K562 (cell line): ENCODE data around the gene PRPF8. TPM values are rescaled to one million over a fixed set of nuclear protein-coding genes. Genes with fewer than 3 reads are reported as not detected.

ENCODE experiments used
- CUX1 ChIP-seq: fragments of 200-800 bp; sonication (Bioruptor generic); IDR thresholded peaks from 2 replicates; pipeline ENCODE4 v1.6.1; 2016; ENCODE audit warnings: missing genetic modification characterization, missing compliant biosample characterization
- GTF2E2 ChIP-seq: fragments of 200-800 bp; sonication (Bioruptor generic); IDR thresholded peaks from 2 replicates; pipeline ENCODE4 v1.6.1; 2016; ENCODE audit warnings: missing genetic modification characterization, missing compliant biosample characterization
- HNRNPLL ChIP-seq: fragments of 200-400 bp; formaldehyde crosslinking; IDR thresholded peaks from 2 replicates; pipeline ENCODE4 v1.6.1; 2017; ENCODE audit warnings: low read length, low read depth, mild to moderate bottlenecking; ENCODE audit not compliant: poor library complexity, severe bottlenecking
- NFIC ChIP-seq: fragments of 450-650 bp; IDR thresholded peaks from 2 replicates; pipeline ENCODE4 v1.6.1; 2017; ENCODE audit warnings: mild to moderate bottlenecking, inconsistent platforms
- ZBTB11 ChIP-seq, 3 experiments: fragments of 200-800 bp in 1 of 3; fragments of 250-450 bp in 1 of 3; fragments of 450-650 bp in 1 of 3; sonication (Bioruptor Pico) in 1 of 3; sonication (Bioruptor generic) in 1 of 3; formaldehyde crosslinking in 1 of 3; IDR thresholded peaks; 2 replicates each; pipeline versions ENCODE4 v1.6.1 to v1.8.0; 2016 to 2022; ENCODE audit warnings: mild to moderate bottlenecking in 2 of 3, missing genetic modification characterization in 2 of 3, missing compliant biosample characterization in 1 of 3, moderate library complexity in 1 of 3
- ZNF407 ChIP-seq: fragments of 450-650 bp; IDR thresholded peaks from 2 replicates; pipeline ENCODE4 v1.6.1; 2016; ENCODE audit warnings: low read depth
- ZNF561 ChIP-seq: fragments of 450-650 bp; formaldehyde crosslinking; conservative IDR thresholded peaks from 2 replicates; pipeline ENCODE4 v1.4.0; 2020; ENCODE audit warnings: mild to moderate bottlenecking, moderate library complexity
- polyA plus RNA-seq, 8 experiments: library from polyadenylated mRNA; depleted of rRNA in 4 of 8; stranded (reverse) in 5 of 8; unstranded in 3 of 8; fragments of >200 nt; fragmentation: Nextera tagmentation in 2 of 8; fragmentation: Illumina TruSeq in 1 of 8; extraction: Ambion mirVana in 2 of 8; extraction: Trizol in 1 of 8; gene quantifications; 2 replicates each; pipeline versions ENCODE4 v1.2.1 to v1.2.3, GENCODE V29; 2011 to 2014; ENCODE audit warnings: inconsistent platforms in 1 of 8, missing spikeins in 1 of 8
- total RNA-seq, 7 experiments: library from RNA; depleted of rRNA in 6 of 7; stranded (reverse); fragments of >200 nt in 6 of 7; fragmentation: Illumina TruSeq in 2 of 7; extraction: Trizol in 2 of 7; gene quantifications; 2 replicates each; pipeline versions ENCODE4 v1.2.1 to v1.2.3, GENCODE V29; 2011 to 2021; ENCODE audit warnings: low replicate concordance in 1 of 7

Gene PRPF8
- total and polyA plus RNA-seq, 9 of the 15 experiments (the other 6 are each of a cell fraction or from before 2014, with no cell fraction given): 64.3 to 294 (median 85.9) TPM

- TF ChIP-seq ZNF407 (no peak), NFIC (no peak), HNRNPLL (no peak), ZBTB11 (CRISPR knock-in tag; IDR thresholded peaks at IDR 0.05) (0 out of 6 replicates have a peak, but pooled peaks of 1 of the 3 experiments have one; percentile 3), GTF2E2 (peak; percentile 50; the same call in 1 of the 2 replicates), CUX1 (CRISPR knock-in tag) (no peak), ZNF561 (CRISPR knock-in tag) (no peak)
Observed at GRCh38 chr17:1716912-1717695, 32.4 kb upstream of the PRPF8 start (continued).
